Measurements from ENCODE around the gene ATF7IP2. TPM values are rescaled to one million over a fixed set of nuclear protein-coding genes. Genes with fewer than 3 reads are reported as not detected.
A peak's percentile ranks its signal among the peaks of the same experiment; 100 is the strongest.

Gene ATF7IP2
- total and polyA plus RNA-seq, 2 of the 13 experiments (the other 11 are each of a cell fraction or from before 2014, with no cell fraction given): 117 to 217 TPM

DNA sequence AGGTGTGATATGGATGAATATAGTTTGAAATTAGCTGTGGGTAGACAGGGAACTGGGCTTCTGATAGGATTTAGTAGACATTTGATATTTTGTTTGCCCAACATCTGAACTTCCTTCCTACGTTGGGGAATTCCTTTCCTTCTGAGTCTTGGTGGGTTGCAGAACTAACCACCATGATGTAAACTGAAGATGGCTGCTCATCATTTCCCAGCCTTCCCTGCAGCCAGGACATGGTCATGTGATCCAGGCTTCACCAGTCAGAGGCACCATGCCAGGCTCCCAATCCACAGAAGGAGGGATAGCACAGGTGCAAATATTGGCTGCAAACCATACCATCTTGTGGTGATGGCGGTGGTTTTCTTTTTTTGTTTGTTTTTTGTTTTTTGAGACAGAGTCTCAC, 137.1 kb downstream of the ATF7IP2 start:
- H3K79me2 ChIP-seq (ENCODE audit: insufficient read depth, low read length): no peaks in the 10 kb centered on the region
- H2AFZ ChIP-seq (ENCODE audit: low read length): no peak overlapping the region
- no peaks in the 10 kb centered on the region for H3K9me3 ChIP-seq (ENCODE audit: low read length)
- H3K4me3 ChIP-seq (replicated peaks in 1 of 3; ENCODE audit: insufficient read depth in 1 of 3, low read depth in 2 of 3, low read length in 3 of 3): no peak overlapping the region
- H3K27me3 ChIP-seq (ENCODE audit: control insufficient read depth in 1 of 2, insufficient read depth in 2 of 2, low read length in 2 of 2): no peaks in the 10 kb centered on the region
- H3K27ac ChIP-seq (ENCODE audit: extremely low read length, insufficient read depth, low read length): no peak overlapping the region
- H3K36me3 ChIP-seq (replicated peaks in 1 of 2; ENCODE audit: control insufficient read depth in 1 of 2, insufficient read depth in 2 of 2, low read length in 2 of 2): no peaks in the 10 kb centered on the region
- H4K20me1 ChIP-seq (ENCODE audit: insufficient read depth, low read length): no peaks in the 10 kb centered on the region
- intact Hi-C loops (cut with micrococcal nuclease; ENCODE audit: unreplicated experiment): loop anchor here (5.0 kb wide), 1 partner anchor 39 kb away; no protein-coding TSS in a partner anchor
- TF ChIP-seq JUNB (CRISPR knock-in tag; IDR thresholded peaks at IDR 0.05; ENCODE audit: borderline replicate concordance) (0 out of 2 replicates have a peak, but pooled peaks have one; percentile 17), ZNF143 (CRISPR knock-in tag; IDR thresholded peaks at IDR 0.05) (0 out of 2 replicates have a peak, but pooled peaks have one; percentile 28), MZF1 (CRISPR knock-in tag; IDR thresholded peaks at IDR 0.05; ENCODE audit: borderline replicate concordance) (no peak), TBP (CRISPR knock-in tag; IDR thresholded peaks at IDR 0.05) (no peak), ATF7 (IDR thresholded peaks at IDR 0.05) (no peak), ATF7 (CRISPR knock-in tag; IDR thresholded peaks at IDR 0.05) (0 out of 2 replicates have a peak, but pooled peaks have one; percentile 11), SUZ12 (IDR thresholded peaks at IDR 0.05; ENCODE audit: low read depth, low read length) (no peak), HDAC2 (CRISPR knock-in tag; IDR thresholded peaks at IDR 0.05) (no peak), POGK (CRISPR knock-in tag; conservative IDR thresholded peaks at IDR 0.05) (no peak)
- ChIA-PET CTCF (ENCODE audit: low intra/inter-chr PET ratio, low total read pairs) (no interaction called here), POLR2A (interaction anchor here (0.5 to 2.0 kb wide), 3 partner anchors 138 to 400 kb away, joined by 3 to 5 read pairs (median 5); partner anchors contain the start of gene NUBP1)
- no peak overlapping the region for H3K9ac ChIP-seq (ENCODE audit: insufficient read depth, low read depth, low read length)
- H3K4me2 ChIP-seq (ENCODE audit: low read depth, low read length): no peak overlapping the region
- in situ Hi-C loops (cut with HindIII; ENCODE audit: extremely low pct_ligation_motif_present, low pct_unique_long_range_greater_than_20kb): no loop called here
- ATAC-seq (no peak), DNase-seq (ENCODE audit: low spot score) (no peak), FAIRE-seq (no peak)
- peaks cover 27% of the 10 kb centered on the region for H3K4me1 ChIP-seq (ENCODE audit: insufficient read depth, low read length)
- no TSS peak for BruUV-seq (replicated peaks)
- WGBS (ENCODE audit: low lambda C conversion rate): 97% methylated on average over 2 of the region's 2 CpGs
